ENCODE results near the gene HVCN1.

HVCN1 gene

DNA sequence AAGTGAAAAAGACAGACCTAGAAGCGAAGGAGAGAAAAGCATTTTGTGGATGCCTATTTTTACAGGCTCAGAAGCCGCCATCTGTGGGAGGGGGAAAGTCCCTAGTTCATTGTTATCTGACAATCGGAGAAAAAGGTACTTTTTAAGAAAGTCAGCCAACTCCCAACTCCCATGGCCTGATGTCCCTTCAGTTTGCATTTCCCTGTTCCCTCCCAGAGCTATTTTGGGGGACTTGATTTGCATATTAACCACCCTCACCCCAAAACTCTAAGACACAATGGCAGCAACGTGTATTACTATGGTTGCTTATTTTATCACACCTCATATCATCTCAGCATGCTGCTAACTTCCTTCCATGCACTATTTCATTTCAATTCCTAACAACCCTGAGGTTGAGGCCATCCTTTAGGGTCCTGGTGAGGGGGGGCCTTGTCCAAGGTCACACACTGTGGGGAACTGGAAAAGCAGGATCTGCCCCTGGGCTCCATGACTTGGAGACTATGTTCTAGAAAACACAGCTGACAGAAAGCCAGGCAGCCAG lies 18.7 kb downstream of the HVCN1 start:
- TF ChIP-seq POLR2A (IDR thresholded peaks at IDR 0.05; ENCODE audit: low read depth, low read length) (peak; percentile 49), TAF1 (IDR thresholded peaks at IDR 0.05; ENCODE audit: low read depth, low read length) (no peak), PAX5 (IDR thresholded peaks at IDR 0.05; ENCODE audit: insufficient read depth, low read length, severe bottlenecking) (no peak), SPI1 (IDR thresholded peaks at IDR 0.05; ENCODE audit: low read depth, low read length) (peak; percentile 66), POLR2AphosphoS5 (IDR thresholded peaks at IDR 0.05; ENCODE audit: low read depth, low read length) (no peak), POU2F2 (IDR thresholded peaks at IDR 0.05; ENCODE audit: low read depth, low read length) (peak; percentile 99)
- DNase-seq (ENCODE audit: insufficient read length, low spot score) (no peak), FAIRE-seq (peak; percentile 87)

- DNase-seq (ENCODE audit: insufficient read length, low spot score) (no peak), FAIRE-seq (peak; percentile 97)
- TF ChIP-seq POLR2A (IDR thresholded peaks at IDR 0.05; ENCODE audit: low read depth, low read length) (no peak), PAX5 (IDR thresholded peaks at IDR 0.05; ENCODE audit: insufficient read depth, low read length, severe bottlenecking) (no peak), POU2F2 (IDR thresholded peaks at IDR 0.05; ENCODE audit: low read depth, low read length) (no peak), TAF1 (IDR thresholded peaks at IDR 0.05; ENCODE audit: low read depth, low read length) (no peak), POLR2AphosphoS5 (IDR thresholded peaks at IDR 0.05; ENCODE audit: low read depth, low read length) (0 out of 2 replicates have a peak, but pooled peaks have one; percentile 7), SPI1 (IDR thresholded peaks at IDR 0.05; ENCODE audit: low read depth, low read length) (peak; percentile 94)
These were observed 19.8 kb downstream of the HVCN1 start for GRCh38 chr12:110669193-110669502.

- TF ChIP-seq PAX5 (IDR thresholded peaks at IDR 0.05; ENCODE audit: insufficient read depth, low read length, severe bottlenecking) (no peak), POLR2AphosphoS5 (IDR thresholded peaks at IDR 0.05; ENCODE audit: low read depth, low read length) (peak; percentile 14; the same call in 1 of the 2 replicates), POLR2A (IDR thresholded peaks at IDR 0.05; ENCODE audit: low read depth, low read length) (peak; percentile 62; the same call in 1 of the 2 replicates), SPI1 (IDR thresholded peaks at IDR 0.05; ENCODE audit: low read depth, low read length) (no peak), POU2F2 (IDR thresholded peaks at IDR 0.05; ENCODE audit: low read depth, low read length) (no peak), TAF1 (IDR thresholded peaks at IDR 0.05; ENCODE audit: low read depth, low read length) (no peak)
- no peak for FAIRE-seq
These were observed 20.3 kb downstream of the HVCN1 start for GRCh38 chr12:110668480-110669192.

GRCh38 chr12:110667671-110668070 lies 21.2 kb downstream of the HVCN1 start:
- TF ChIP-seq TAF1 (IDR thresholded peaks at IDR 0.05; ENCODE audit: low read depth, low read length) (no peak), POLR2A (IDR thresholded peaks at IDR 0.05; ENCODE audit: low read depth, low read length) (no peak), PAX5 (IDR thresholded peaks at IDR 0.05; ENCODE audit: insufficient read depth, low read length, severe bottlenecking) (no peak), SPI1 (IDR thresholded peaks at IDR 0.05; ENCODE audit: low read depth, low read length) (no peak), POLR2AphosphoS5 (IDR thresholded peaks at IDR 0.05; ENCODE audit: low read depth, low read length) (no peak), POU2F2 (IDR thresholded peaks at IDR 0.05; ENCODE audit: low read depth, low read length) (no peak)
- DNase-seq (ENCODE audit: insufficient read length, low spot score) (no peak), FAIRE-seq (peak; percentile 77)

More at GRCh38 chr12:110668480-110669192, 20.3 kb downstream of the HVCN1 start:
- no peak for DNase-seq (ENCODE audit: insufficient read length, low spot score)

- peak; percentile 50 for FAIRE-seq
- TF ChIP-seq PAX5 (IDR thresholded peaks at IDR 0.05; ENCODE audit: insufficient read depth, low read length, severe bottlenecking) (no peak), POLR2A (IDR thresholded peaks at IDR 0.05; ENCODE audit: low read depth, low read length) (no peak), SPI1 (IDR thresholded peaks at IDR 0.05; ENCODE audit: low read depth, low read length) (no peak), TAF1 (IDR thresholded peaks at IDR 0.05; ENCODE audit: low read depth, low read length) (no peak), POLR2AphosphoS5 (IDR thresholded peaks at IDR 0.05; ENCODE audit: low read depth, low read length) (no peak), POU2F2 (IDR thresholded peaks at IDR 0.05; ENCODE audit: low read depth, low read length) (no peak)
- no peak for DNase-seq (ENCODE audit: insufficient read length, low spot score)
These were observed 22.0 kb downstream of the HVCN1 start for GRCh38 chr12:110666892-110667291.

DNA sequence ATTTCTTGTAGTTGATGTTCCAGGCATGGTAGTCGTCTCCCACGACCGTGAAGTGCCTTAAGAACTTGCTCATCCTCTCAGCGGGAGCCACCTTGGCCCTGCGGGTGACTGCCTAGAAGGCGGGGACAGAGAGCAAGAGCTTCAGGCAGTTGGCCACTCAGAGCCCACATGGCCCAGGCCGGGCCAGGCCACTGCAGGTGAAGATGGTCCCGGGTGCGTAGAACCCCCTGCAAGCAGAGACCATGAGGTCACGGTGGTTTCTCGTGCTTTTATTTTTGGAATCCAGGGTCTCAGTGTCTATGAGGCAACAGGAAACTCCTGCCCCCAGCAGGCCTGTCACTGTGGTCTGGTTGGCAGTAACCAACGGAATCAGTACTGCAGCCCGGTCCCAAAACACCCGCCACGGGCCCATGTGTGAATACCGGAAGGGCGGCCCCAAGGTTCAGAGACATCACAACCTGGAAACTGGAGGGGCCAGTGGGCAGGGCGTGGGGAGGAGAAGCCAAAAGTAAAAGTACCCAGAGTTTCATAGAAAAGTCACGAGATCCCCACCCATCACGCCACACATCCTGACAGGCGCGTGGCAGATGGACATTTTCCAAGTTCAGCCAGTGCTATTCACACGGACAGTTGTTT lies 27.5 kb downstream of the HVCN1 start:
- DNase-seq (ENCODE audit: insufficient read length, low spot score) = peak; percentile 66
- TF ChIP-seq PAX5 (IDR thresholded peaks at IDR 0.05; ENCODE audit: insufficient read depth, low read length, severe bottlenecking) (peak; percentile 31), POLR2AphosphoS5 (IDR thresholded peaks at IDR 0.05; ENCODE audit: low read depth, low read length) (no peak), TAF1 (IDR thresholded peaks at IDR 0.05; ENCODE audit: low read depth, low read length) (no peak), SPI1 (IDR thresholded peaks at IDR 0.05; ENCODE audit: low read depth, low read length) (no peak), POLR2A (IDR thresholded peaks at IDR 0.05; ENCODE audit: low read depth, low read length) (no peak)
- FAIRE-seq = peak; percentile 99

- no peak for FAIRE-seq
- no peak for TF ChIP-seq POLR2AphosphoS5 (IDR thresholded peaks at IDR 0.05; ENCODE audit: low read depth, low read length)
- no peak for TF ChIP-seq PAX5 (IDR thresholded peaks at IDR 0.05; ENCODE audit: insufficient read depth, low read length, severe bottlenecking)
- TF ChIP-seq POLR2A (IDR thresholded peaks at IDR 0.05; ENCODE audit: low read depth, low read length) = no peak
- no peak for TF ChIP-seq TAF1 (IDR thresholded peaks at IDR 0.05; ENCODE audit: low read depth, low read length)
- no peak for TF ChIP-seq POU2F2 (IDR thresholded peaks at IDR 0.05; ENCODE audit: low read depth, low read length)
- TF ChIP-seq SPI1 (IDR thresholded peaks at IDR 0.05; ENCODE audit: low read depth, low read length) = no peak
- no peak for DNase-seq (ENCODE audit: insufficient read length, low spot score)
These were observed 30.0 kb downstream of the HVCN1 start for GRCh38 chr12:110658878-110659277.

DNA sequence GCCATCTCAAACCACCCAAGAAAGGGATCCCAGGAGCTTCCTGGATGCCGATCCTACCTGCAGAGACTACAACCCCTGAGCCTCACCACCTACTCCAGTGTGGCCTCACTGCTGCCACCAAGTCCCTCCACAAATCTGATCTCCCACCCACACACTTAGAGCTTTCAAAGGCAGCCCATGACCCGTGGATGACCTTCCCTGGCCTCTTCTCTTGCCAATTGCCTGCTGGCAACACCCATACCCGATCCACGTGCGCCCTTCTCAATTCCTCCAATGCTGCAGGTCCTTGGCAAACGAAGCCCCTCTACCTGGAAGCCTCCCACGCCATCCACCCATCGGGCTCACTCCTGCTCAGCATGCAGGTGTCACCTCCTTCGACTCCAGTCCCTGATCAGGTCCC lies 30.7 kb downstream of the HVCN1 start:
- peak; percentile 51 for FAIRE-seq
- TF ChIP-seq SPI1 (IDR thresholded peaks at IDR 0.05; ENCODE audit: low read depth, low read length) (no peak), POLR2AphosphoS5 (IDR thresholded peaks at IDR 0.05; ENCODE audit: low read depth, low read length) (no peak), PAX5 (IDR thresholded peaks at IDR 0.05; ENCODE audit: insufficient read depth, low read length, severe bottlenecking) (no peak), POU2F2 (IDR thresholded peaks at IDR 0.05; ENCODE audit: low read depth, low read length) (no peak), POLR2A (IDR thresholded peaks at IDR 0.05; ENCODE audit: low read depth, low read length) (no peak), TAF1 (IDR thresholded peaks at IDR 0.05; ENCODE audit: low read depth, low read length) (no peak)
- no peak for DNase-seq (ENCODE audit: insufficient read length, low spot score)

DNA sequence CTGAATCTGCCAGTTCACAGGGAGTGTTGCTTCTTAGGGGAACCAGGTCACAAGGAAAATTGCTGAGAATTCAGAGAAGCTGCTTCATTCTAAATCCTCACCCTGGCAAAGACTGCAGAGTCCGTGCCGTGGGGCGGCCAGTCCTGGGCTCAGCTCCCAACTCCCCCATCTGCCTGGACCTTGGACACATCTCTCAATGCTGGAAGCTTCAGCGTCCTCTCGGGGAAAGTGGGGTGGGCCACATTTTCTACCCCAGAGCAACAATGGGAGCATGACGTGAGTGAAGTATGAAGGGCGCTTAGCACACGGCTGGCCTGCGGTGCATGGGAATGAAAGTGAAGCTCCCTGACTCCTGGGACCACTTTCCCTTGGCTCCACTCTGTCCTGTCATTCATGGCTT lies 31.2 kb downstream of the HVCN1 start:
- no peak for TF ChIP-seq SPI1 (IDR thresholded peaks at IDR 0.05; ENCODE audit: low read depth, low read length)
- DNase-seq (ENCODE audit: insufficient read length, low spot score) (no peak), FAIRE-seq (no peak)
